ENCODE data around the gene ASTN2. TPM values are rescaled to one million over a fixed set of nuclear protein-coding genes. Genes with fewer than 3 reads are reported as not detected.

The ASTN2 gene
- total RNA-seq, 1 donor from 2014 or later = 15.9 TPM

DNA sequence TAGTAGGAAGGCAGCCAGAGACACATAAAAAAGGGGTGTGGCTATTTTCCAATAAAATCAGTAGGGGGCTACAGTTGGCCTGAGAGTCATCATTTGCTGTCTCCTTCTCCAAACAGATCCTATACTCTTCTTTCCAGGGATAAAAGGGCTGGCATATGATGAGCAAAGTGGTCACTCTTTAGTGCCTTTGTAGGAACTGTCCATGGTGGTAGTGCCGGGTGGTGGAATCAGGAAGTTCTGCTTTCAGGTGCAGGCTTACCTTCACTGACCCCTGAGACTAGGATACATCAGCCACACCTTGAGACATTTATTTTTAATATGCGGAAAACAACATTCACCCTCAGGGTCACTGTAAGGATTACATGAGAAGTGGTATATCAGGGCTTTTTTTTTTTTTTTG lies 80.8 kb downstream of the ASTN2 start:
- DNase-seq (ENCODE audit: extremely low spot score, unreplicated experiment) = no peak
- Mint-ChIP-seq H3K36me3 (no peaks in the 10 kb centered on the region), H3K27me3 (no peaks in the 10 kb centered on the region), H3K27ac (no peak overlapping the region), H3K9me3 (no peaks in the 10 kb centered on the region), H3K4me1 (ENCODE audit: unreplicated experiment) (no peaks in the 10 kb centered on the region), H3K4me3 (no peak overlapping the region)
- TF ChIP-seq, protein P1, sequence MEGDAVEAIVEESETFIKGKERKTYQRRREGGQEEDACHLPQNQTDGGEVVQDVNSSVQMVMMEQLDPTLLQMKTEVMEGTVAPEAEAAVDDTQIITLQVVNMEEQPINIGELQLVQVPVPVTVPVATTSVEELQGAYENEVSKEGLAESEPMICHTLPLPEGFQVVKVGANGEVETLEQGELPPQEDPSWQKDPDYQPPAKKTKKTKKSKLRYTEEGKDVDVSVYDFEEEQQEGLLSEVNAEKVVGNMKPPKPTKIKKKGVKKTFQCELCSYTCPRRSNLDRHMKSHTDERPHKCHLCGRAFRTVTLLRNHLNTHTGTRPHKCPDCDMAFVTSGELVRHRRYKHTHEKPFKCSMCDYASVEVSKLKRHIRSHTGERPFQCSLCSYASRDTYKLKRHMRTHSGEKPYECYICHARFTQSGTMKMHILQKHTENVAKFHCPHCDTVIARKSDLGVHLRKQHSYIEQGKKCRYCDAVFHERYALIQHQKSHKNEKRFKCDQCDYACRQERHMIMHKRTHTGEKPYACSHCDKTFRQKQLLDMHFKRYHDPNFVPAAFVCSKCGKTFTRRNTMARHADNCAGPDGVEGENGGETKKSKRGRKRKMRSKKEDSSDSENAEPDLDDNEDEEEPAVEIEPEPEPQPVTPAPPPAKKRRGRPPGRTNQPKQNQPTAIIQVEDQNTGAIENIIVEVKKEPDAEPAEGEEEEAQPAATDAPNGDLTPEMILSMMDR (conservative IDR thresholded peaks at IDR 0.05) = no peak

DNA sequence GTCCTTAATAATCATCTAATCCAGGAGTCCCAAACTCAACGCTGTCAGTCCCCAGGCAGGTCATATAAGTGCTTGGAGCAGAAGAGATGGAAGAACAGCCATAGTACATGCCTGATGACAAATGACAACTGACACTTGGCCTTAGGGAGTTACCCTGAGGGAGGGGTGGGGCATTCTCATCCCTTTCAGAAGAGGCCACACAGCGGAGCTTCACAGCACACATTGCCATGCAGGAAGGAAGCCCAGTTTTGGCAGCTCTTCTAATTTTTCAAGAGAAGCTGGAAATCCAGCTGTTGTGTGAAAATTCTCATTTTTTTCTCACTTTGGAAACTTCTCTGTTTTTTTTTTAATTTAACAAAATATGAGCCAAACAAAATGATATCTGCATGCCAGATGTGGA lies 89.0 kb downstream of the ASTN2 start:
- H3K27me3 Mint-ChIP-seq = peaks cover 7% of the 10 kb centered on the region
- H3K4me3 Mint-ChIP-seq = no peak overlapping the region
- H3K4me1 Mint-ChIP-seq (ENCODE audit: unreplicated experiment) = peaks cover 5% of the 10 kb centered on the region

DNA sequence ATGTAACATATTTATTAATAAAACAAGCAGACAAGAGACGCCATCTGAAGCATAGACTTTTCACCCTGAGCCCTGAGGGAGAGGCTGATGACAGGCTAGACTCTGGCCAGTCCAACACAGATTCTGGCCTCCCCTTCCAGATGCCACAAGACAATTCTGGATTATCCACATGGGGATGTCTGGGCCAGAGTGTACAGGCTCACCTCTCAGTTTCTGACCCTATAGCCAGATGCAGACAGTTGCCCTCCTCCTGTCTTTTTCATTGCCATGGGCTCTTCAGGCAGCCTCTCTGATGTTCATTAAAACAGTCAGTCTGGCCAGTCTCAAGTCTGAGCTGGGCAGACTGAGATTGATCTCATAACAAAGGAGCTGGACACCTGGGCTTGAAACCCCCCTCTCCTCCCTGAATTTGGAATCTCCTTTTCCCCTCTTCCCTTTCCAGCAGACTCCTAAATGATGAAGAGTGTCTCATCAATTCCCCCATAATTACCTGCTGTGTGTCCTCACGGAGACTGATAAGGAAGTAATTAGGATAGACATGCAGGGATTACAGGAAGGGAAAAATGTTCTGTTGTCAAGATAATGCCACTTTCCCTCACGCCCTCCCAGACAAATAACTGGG lies 89.6 kb downstream of the ASTN2 start:
- peaks cover 7% of the 10 kb centered on the region for H3K27me3 Mint-ChIP-seq
- H3K4me1 Mint-ChIP-seq (ENCODE audit: unreplicated experiment) = peaks cover 5% of the 10 kb centered on the region
- TF ChIP-seq, protein P1 (conservative IDR thresholded peaks at IDR 0.05) = no peak
- no peak overlapping the region for H3K27ac Mint-ChIP-seq
- H3K4me3 Mint-ChIP-seq = no peak overlapping the region
- H3K9me3 Mint-ChIP-seq = no peaks in the 10 kb centered on the region
- no peak for DNase-seq (ENCODE audit: extremely low spot score, unreplicated experiment)
- H3K36me3 Mint-ChIP-seq = no peaks in the 10 kb centered on the region

More for the DNA sequence above, 89.0 kb downstream of the ASTN2 start:
- no peaks in the 10 kb centered on the region for H3K36me3 Mint-ChIP-seq
- H3K9me3 Mint-ChIP-seq = no peaks in the 10 kb centered on the region
- H3K27ac Mint-ChIP-seq = no peak overlapping the region
- TF ChIP-seq, protein P1 (conservative IDR thresholded peaks at IDR 0.05) = no peak
- no peak for DNase-seq (ENCODE audit: extremely low spot score, unreplicated experiment)

DNA sequence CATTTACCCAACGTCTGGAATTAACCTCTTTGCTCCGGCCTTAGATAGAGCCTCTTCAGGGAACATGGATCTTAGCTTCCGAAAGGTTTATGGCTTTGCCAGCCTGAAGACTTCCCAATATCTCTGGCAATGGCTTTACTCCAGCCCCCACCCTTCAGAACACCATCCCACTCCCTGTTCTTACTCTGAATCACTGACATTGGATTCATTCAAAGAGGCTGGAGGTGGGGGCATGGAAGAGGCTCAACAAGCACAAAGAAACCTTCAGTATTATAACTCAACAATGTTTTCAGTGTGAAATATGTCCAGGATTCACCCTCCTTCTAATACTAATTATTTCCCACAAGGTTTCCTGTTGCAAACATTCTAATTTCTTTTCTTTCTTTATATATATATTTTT lies 91.5 kb downstream of the ASTN2 start:
- Mint-ChIP-seq H3K27ac (no peak overlapping the region), H3K9me3 (no peaks in the 10 kb centered on the region), H3K4me3 (no peak overlapping the region), H3K27me3 (peaks cover 7% of the 10 kb centered on the region), H3K36me3 (no peaks in the 10 kb centered on the region), H3K4me1 (ENCODE audit: unreplicated experiment) (peaks cover 5% of the 10 kb centered on the region)
- DNase-seq (ENCODE audit: extremely low spot score, unreplicated experiment) = no peak
- TF ChIP-seq, protein P1 (conservative IDR thresholded peaks at IDR 0.05) = no peak

DNA sequence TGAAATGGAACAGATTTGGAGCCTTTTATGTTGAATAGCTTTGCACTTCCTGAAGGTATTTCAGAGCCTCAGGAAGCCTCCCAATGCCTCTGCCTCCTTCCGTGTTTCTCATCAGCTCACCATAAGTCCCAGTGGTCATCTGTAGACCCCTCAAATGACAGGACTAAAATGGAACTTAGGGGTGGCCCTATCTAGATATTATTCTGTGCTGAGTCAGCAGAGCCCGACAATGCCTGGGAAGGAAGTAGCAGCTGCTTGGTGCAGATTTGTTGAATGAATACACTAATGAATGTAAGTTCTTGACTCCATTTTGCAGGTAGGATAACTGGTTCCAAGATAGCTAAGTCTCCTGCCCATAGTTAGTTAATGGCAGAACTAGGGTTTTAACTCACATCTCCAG lies 97.7 kb downstream of the ASTN2 start:
- no peaks in the 10 kb centered on the region for H3K4me1 Mint-ChIP-seq (ENCODE audit: unreplicated experiment)
- H3K27me3 Mint-ChIP-seq = no peaks in the 10 kb centered on the region
- DNase-seq (ENCODE audit: extremely low spot score, unreplicated experiment) = no peak
- no peaks in the 10 kb centered on the region for H3K9me3 Mint-ChIP-seq
- no peaks in the 10 kb centered on the region for H3K36me3 Mint-ChIP-seq
- TF ChIP-seq, protein P1 (conservative IDR thresholded peaks at IDR 0.05) = no peak
- no peak overlapping the region for H3K27ac Mint-ChIP-seq
- H3K4me3 Mint-ChIP-seq = no peak overlapping the region

DNA sequence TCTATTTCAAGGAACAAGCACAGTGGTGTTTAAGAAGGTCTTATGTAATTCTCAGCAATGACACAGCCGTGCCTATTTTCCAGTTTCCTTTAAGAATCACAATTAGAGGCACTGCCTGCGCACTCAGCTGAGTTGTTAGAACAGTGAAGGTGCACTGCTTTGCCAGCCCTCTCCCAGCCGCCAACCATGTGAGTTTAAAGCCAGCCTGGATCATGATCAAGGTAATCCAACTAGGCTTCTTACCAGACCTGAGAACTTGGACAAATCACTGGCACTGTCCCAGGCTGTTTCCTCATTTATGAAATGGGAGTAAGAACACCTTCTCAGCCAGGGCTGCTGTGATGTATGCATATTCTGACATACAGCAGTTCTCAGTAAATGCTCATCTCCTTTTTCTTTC lies 99.6 kb downstream of the ASTN2 start:
- Mint-ChIP-seq H3K36me3 (no peaks in the 10 kb centered on the region), H3K4me3 (no peak overlapping the region), H3K27ac (no peak overlapping the region), H3K9me3 (no peaks in the 10 kb centered on the region), H3K4me1 (ENCODE audit: unreplicated experiment) (no peaks in the 10 kb centered on the region), H3K27me3 (no peaks in the 10 kb centered on the region)
- DNase-seq (ENCODE audit: extremely low spot score, unreplicated experiment) = no peak
- TF ChIP-seq, protein P1 (conservative IDR thresholded peaks at IDR 0.05) = no peak
